A549 (cell line): ENCODE results near the gene UGT2A3. TPM values are rescaled to one million over a fixed set of nuclear protein-coding genes. Genes with fewer than 3 reads are reported as not detected.

Experiments
- ATAC-seq, 2 experiments: fragments of 200-7000 bp in 1 of 2; fragments of >200 bp in 1 of 2; cut with Nextera tagmentation in 1 of 2; cut with Tn5 transposase in 1 of 2; 3 replicates each; pipeline versions ENCODE4 v1.8.0 to v1.9.1; 2018 to 2020; ENCODE audit warnings: mild to moderate bottlenecking in 1 of 2, moderate library complexity in 1 of 2
- CTCF ChIA-PET: fragments of 300-600 bp; sonication (Branson Sonifier 250); formaldehyde crosslinking; extraction: SDS; loops from one replicate; lab custom pipeline; 2021; ENCODE audit warnings: antibody characterized with exemption, inconsistent platforms; lab: Yijun Ruan, JAX
- POLR2A ChIA-PET: fragments of 350-600 bp; formaldehyde crosslinking; extraction: SDS; loops from one replicate; lab custom pipeline; 2021; ENCODE audit warnings: antibody characterized with exemption, inconsistent platforms; lab: Yijun Ruan, JAX
- DNase-seq, 2 experiments: peaks; one replicate each; pipeline versions ENCODE4 v3.0.0 to v3.0.0-alpha.2; 2011 to 2016; ENCODE audit warnings: low read depth in 1 of 2, low spot score in 1 of 2
- FAIRE-seq: peaks from 2 replicates; lab custom pipeline; 2011; peaks lifted over from hg19 to GRCh38; lab: Jason Lieb, UNC
- H3K27ac ChIP-seq, 2 experiments: fragments of >200 bp; sonication (Bioruptor Twin); formaldehyde crosslinking; 3 replicates each; pipeline ENCODE4 v1.5.1; 2016 to 2017
- H3K4me1 ChIP-seq: fragments of >200 bp; sonication (Bioruptor Twin); formaldehyde crosslinking; 3 replicates; pipeline ENCODE4 v1.6.1; 2016
- H3K4me2 ChIP-seq: fragments of >200 bp; sonication (Bioruptor Twin); formaldehyde crosslinking; 3 replicates; pipeline ENCODE4 v1.6.1; 2016
- H3K4me3 ChIP-seq: fragments of >200 bp; sonication (Bioruptor Twin); formaldehyde crosslinking; 3 replicates; pipeline ENCODE4 v1.5.1; 2016
- H3K9me3 ChIP-seq: fragments of >200 bp; sonication (Bioruptor Twin); formaldehyde crosslinking; 3 replicates; pipeline ENCODE4 v1.6.1; 2016
- ATOH8 ChIP-seq: fragments of 250-450 bp; sonication (Bioruptor Pico); IDR thresholded peaks from 2 replicates; pipeline ENCODE4 v1.5.0; 2020; ENCODE audit warnings: low read depth, mild to moderate bottlenecking, moderate library complexity
- BCL3 ChIP-seq: fragments of >200 bp; sonication (Bioruptor Twin); formaldehyde crosslinking; IDR thresholded peaks from 3 replicates; pipeline ENCODE4 v1.6.1; 2016
- BHLHE40 ChIP-seq: IDR thresholded peaks from 2 replicates; pipeline ENCODE4 v1.6.1; 2012; ENCODE audit warnings: low read depth, low read length, inconsistent platforms
- CBX8 ChIP-seq: fragments of 200-600 bp; sonication (generic); IDR thresholded peaks from 2 replicates; pipeline ENCODE4 v1.6.1; 2016
- CEBPB ChIP-seq, 2 experiments: fragments of >200 bp in 1 of 2; sonication (Bioruptor Twin) in 1 of 2; formaldehyde crosslinking in 1 of 2; IDR thresholded peaks; 2 replicates each; pipeline ENCODE4 v1.6.1; 2012 to 2016
- CHD4 ChIP-seq: fragments of 200-600 bp; sonication (generic); IDR thresholded peaks from 2 replicates; pipeline ENCODE4 v1.6.1; 2016; ENCODE audit warnings: antibody characterized with exemption, mild to moderate bottlenecking, borderline replicate concordance
- EHF ChIP-seq: fragments of 250-450 bp; sonication (Bioruptor Pico); IDR thresholded peaks from 2 replicates; pipeline ENCODE4 v1.5.0; 2020; ENCODE audit warnings: mild to moderate bottlenecking
- ESRRA ChIP-seq: fragments of 150-350 bp; IDR thresholded peaks from 2 replicates; pipeline ENCODE4 v1.6.1; 2014; ENCODE audit warnings: mild to moderate bottlenecking, low read length, borderline replicate concordance
- FOSL2 ChIP-seq, 2 experiments: fragments of 450-650 bp in 1 of 2; fragments of >200 bp in 1 of 2; sonication (Bioruptor Twin) in 1 of 2; formaldehyde crosslinking; IDR thresholded peaks; 2 replicates each; pipeline versions ENCODE4 v1.5.0 to v1.6.1; 2016 to 2020; ENCODE audit warnings: mild to moderate bottlenecking in 1 of 2, moderate library complexity in 1 of 2
- HDAC2 ChIP-seq: fragments of 200-600 bp; sonication (generic); IDR thresholded peaks from 2 replicates; pipeline ENCODE4 v1.6.1; 2016
- HES2 ChIP-seq: fragments of >200 bp; sonication (Bioruptor Twin); formaldehyde crosslinking; IDR thresholded peaks from 2 replicates; pipeline ENCODE4 v1.6.1; 2016
- HOXA7 ChIP-seq: fragments of 250-450 bp; sonication (Bioruptor Pico); IDR thresholded peaks from 2 replicates; pipeline ENCODE4 v1.5.0; 2020; ENCODE audit warnings: mild to moderate bottlenecking, moderate library complexity
- JUNB ChIP-seq: fragments of >200 bp; sonication (Bioruptor Twin); formaldehyde crosslinking; IDR thresholded peaks from 2 replicates; pipeline ENCODE4 v1.6.1; 2016
- NFE2L2 ChIP-seq: fragments of 150-350 bp; conservative IDR thresholded peaks from 2 replicates; pipeline ENCODE4 v1.6.1; 2014; ENCODE audit warnings: low read length
- NPAS2 ChIP-seq: fragments of 250-450 bp; sonication (Bioruptor Pico); IDR thresholded peaks from 2 replicates; pipeline ENCODE4 v1.8.0; 2022; ENCODE audit warnings: mild to moderate bottlenecking, moderate library complexity, borderline replicate concordance
- PHF8 ChIP-seq: fragments of 200-600 bp; sonication (generic); IDR thresholded peaks from 2 replicates; pipeline ENCODE4 v1.6.1; 2016; ENCODE audit warnings: low read depth, mild to moderate bottlenecking, antibody characterized with exemption, moderate library complexity, borderline replicate concordance
- POLR2A ChIP-seq: IDR thresholded peaks from 2 replicates; pipeline ENCODE4 v1.6.1; 2012; ENCODE audit warnings: mild to moderate bottlenecking, low read length
- POLR2AphosphoS2 ChIP-seq: conservative IDR thresholded peaks from 2 replicates; pipeline ENCODE4 v1.6.1; 2012; ENCODE audit warnings: low read length, improper control_type of control experiment, inconsistent platforms
- REST ChIP-seq: fragments of 200-600 bp; sonication (generic); IDR thresholded peaks from 2 replicates; pipeline ENCODE4 v1.6.1; 2016; ENCODE audit warnings: antibody characterized with exemption, mild to moderate bottlenecking, moderate library complexity
- RNF2 ChIP-seq: fragments of 200-600 bp; sonication (generic); IDR thresholded peaks from 2 replicates; pipeline ENCODE4 v1.6.1; 2016; ENCODE audit warnings: low read depth, mild to moderate bottlenecking, antibody characterized with exemption, moderate library complexity, borderline replicate concordance
- TP53 ChIP-seq: fragments of 250-450 bp; sonication (Bioruptor Pico); IDR thresholded peaks from 2 replicates; pipeline ENCODE4 v1.5.0; 2021; ENCODE audit warnings: mild to moderate bottlenecking, moderate library complexity
- USF2 ChIP-seq: fragments of 450-650 bp; IDR thresholded peaks from 2 replicates; pipeline ENCODE4 v1.6.1; 2014; ENCODE audit warnings: antibody characterized with exemption
- WGBS: methylation state at CpG from one replicate; pipeline ENCODE4 v1.1.6; 2017; ENCODE audit errors: missing lambda C conversion rate; 5-methylcytosine and 5-hydroxymethylcytosine counted together
- polyA minus RNA-seq: library from RNA; depleted of rRNA, polyadenylated mRNA; stranded (reverse); fragments of >200 nt; gene quantifications from 2 replicates; pipeline ENCODE4 v1.2.3, GENCODE V29; 2011; rRNA and poly(A)+ RNA removed
- polyA plus RNA-seq, 4 experiments: library from polyadenylated mRNA; depleted of rRNA in 3 of 4; stranded (reverse); fragments of >200 nt; fragmentation: RNase III in 1 of 4; extraction: RNeasy Plus Mini Kit Qiagen cat#74134 plus additional on column Dnase treatment in 1 of 4; gene quantifications; 2 replicates in 3 of 4; 3 replicates in 1 of 4; pipeline ENCODE4 v1.2.3, GENCODE V29; 2011 to 2017

The UGT2A3 gene
- polyA plus RNA-seq (2011; rRNA removed) (0.56 and 0.59 TPM in 2 replicates), polyA plus RNA-seq (2017; fragmentation: RNase III; extraction: RNeasy Plus Mini Kit Qiagen cat#74134 plus additional on column Dnase treatment) (0.24 to 0.37 TPM (median 0.25 TPM) in 3 replicates), polyA minus RNA-seq (0.10 and 0.29 TPM in 2 replicates)
- polyA plus RNA-seq (2012; cell fraction: cytosol; rRNA removed): 0.04 TPM in 2 replicates
- polyA plus RNA-seq (2012; cell fraction: nucleus; rRNA removed): 0.02 and 0.05 TPM in 2 replicates

GRCh38 chr4:68951078-68951805 is at the start of gene UGT2A3:
Gene UGT2A3, minus strand, starts transcription at chr4:68951804. Its CDS starts 44 bp downstream, at chr4:68951760.
- H3K9me3 ChIP-seq: no peaks in the 10 kb centered on the region; the same call in 1 of the 3 replicates
- WGBS: 76% methylated on average over 5 of the region's 5 CpGs
- CTCF ChIA-PET: no interaction called here
- H3K4me3 ChIP-seq: no peak within 1 kb of the TSS
- peak within 1 kb of the TSS; percentile 20 for H3K4me2 ChIP-seq
- peaks cover 11% of the 10 kb centered on the region; the same call in 1 of the 3 replicates for H3K4me1 ChIP-seq
- TF ChIP-seq FOSL2 (IDR thresholded peaks at IDR 0.05): no peak
- TF ChIP-seq FOSL2 (CRISPR knock-in tag; IDR thresholded peaks at IDR 0.05): peak; percentile 31
- TF ChIP-seq TP53 (CRISPR knock-in tag): no peak
- peak; percentile 26; the same call in 1 of the 2 replicates for TF ChIP-seq JUNB
- POLR2A ChIA-PET: no interaction called here
- H3K27ac ChIP-seq: peak within 1 kb of the TSS; percentile 56 to 70
- DNase-seq (peak in 1 of 2 experiments; percentile 78), FAIRE-seq (no peak), ATAC-seq (peak; percentile 39 to 50; a peak in 2 of 6 replicates)

- no peaks in the 10 kb centered on the region for H3K4me1 ChIP-seq
- FAIRE-seq (no peak), ATAC-seq (no peak), DNase-seq (no peak)
- CTCF ChIA-PET: no interaction called here
- POLR2A ChIA-PET: no interaction called here
- no peaks in the 10 kb centered on the region for H3K9me3 ChIP-seq
- no peak overlapping the region for H3K4me3 ChIP-seq
- WGBS: 81% methylated on average over 3 of the region's 3 CpGs
- no peak for TF ChIP-seq HOXA7 (CRISPR knock-in tag)
- TF ChIP-seq NFE2L2: no peak
- no peak for TF ChIP-seq HES2
- TF ChIP-seq PHF8: no peak
- no peak for TF ChIP-seq CBX8
- H3K27ac ChIP-seq: no peak overlapping the region
- no peak overlapping the region for H3K4me2 ChIP-seq
These were observed 45.4 kb upstream of the UGT2A3 start for GRCh38 chr4:68997040-68997439.

- WGBS: 90% methylated on average over 2 of the region's 2 CpGs
- TF ChIP-seq POLR2AphosphoS2 (no peak), POLR2A (no peak), ATOH8 (CRISPR knock-in tag) (no peak), EHF (CRISPR knock-in tag) (no peak), BCL3 (no peak), CEBPB (IDR thresholded peaks at IDR 0.05) (no peak), RNF2 (no peak), PHF8 (no peak), REST (no peak), ESRRA (no peak), NPAS2 (CRISPR knock-in tag) (no peak), USF2 (no peak), HDAC2 (no peak), CHD4 (no peak), BHLHE40 (no peak)
- TF ChIP-seq, all 56 proteins: peak for 0
- POLR2A ChIA-PET: no interaction called here
- H3K27ac ChIP-seq: no peak overlapping the region
- ATAC-seq: no peak
- H3K4me2 ChIP-seq: no peak overlapping the region
- no peak overlapping the region for H3K4me3 ChIP-seq
- CTCF ChIA-PET: no interaction called here
- no peak for FAIRE-seq
- H3K4me1 ChIP-seq: no peaks in the 10 kb centered on the region
- no peak for DNase-seq
- H3K9me3 ChIP-seq: no peaks in the 10 kb centered on the region
These were observed 43.7 kb upstream of the UGT2A3 start for GRCh38 chr4:68995292-68995691.
